ENCODE measurements around the gene KCNC1. TPM values are rescaled to one million over a fixed set of nuclear protein-coding genes. Genes with fewer than 3 reads are reported as not detected.

The KCNC1 gene
- polyA plus RNA-seq, 3 donors = 0.03 TPM; not detected in 2

DNA sequence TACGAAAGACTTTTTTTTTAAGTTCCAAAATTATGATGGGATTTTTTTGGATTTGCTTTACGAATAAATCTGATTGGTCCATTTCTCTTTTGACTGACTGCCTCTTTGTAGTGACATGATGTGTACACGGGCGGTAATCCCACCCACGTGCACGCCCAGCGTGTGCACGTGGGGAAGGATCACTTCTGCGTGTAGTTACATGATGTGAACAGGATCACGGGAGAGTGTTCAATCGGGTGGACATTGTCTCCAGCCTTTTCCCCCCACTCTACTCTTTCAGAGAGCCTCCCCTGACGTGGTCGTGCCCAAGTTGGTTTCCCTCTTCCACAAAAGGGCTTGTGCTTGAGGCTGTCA, 43.1 kb downstream of the KCNC1 start:
- H3K27ac ChIP-seq (ENCODE audit: low read depth, low read length) = no peak overlapping the region
- WGBS, 3 donors = 85 to 88% (median 87%) methylated on average over 13 of the region's 13 CpGs

GRCh38 chr11:17778352-17778751, 43.8 kb downstream of the KCNC1 start:
- 93% methylated on average over 5 of the region's 5 CpGs for WGBS, 3 donors
- H3K27ac ChIP-seq (ENCODE audit: low read depth, low read length) = no peak overlapping the region

DNA sequence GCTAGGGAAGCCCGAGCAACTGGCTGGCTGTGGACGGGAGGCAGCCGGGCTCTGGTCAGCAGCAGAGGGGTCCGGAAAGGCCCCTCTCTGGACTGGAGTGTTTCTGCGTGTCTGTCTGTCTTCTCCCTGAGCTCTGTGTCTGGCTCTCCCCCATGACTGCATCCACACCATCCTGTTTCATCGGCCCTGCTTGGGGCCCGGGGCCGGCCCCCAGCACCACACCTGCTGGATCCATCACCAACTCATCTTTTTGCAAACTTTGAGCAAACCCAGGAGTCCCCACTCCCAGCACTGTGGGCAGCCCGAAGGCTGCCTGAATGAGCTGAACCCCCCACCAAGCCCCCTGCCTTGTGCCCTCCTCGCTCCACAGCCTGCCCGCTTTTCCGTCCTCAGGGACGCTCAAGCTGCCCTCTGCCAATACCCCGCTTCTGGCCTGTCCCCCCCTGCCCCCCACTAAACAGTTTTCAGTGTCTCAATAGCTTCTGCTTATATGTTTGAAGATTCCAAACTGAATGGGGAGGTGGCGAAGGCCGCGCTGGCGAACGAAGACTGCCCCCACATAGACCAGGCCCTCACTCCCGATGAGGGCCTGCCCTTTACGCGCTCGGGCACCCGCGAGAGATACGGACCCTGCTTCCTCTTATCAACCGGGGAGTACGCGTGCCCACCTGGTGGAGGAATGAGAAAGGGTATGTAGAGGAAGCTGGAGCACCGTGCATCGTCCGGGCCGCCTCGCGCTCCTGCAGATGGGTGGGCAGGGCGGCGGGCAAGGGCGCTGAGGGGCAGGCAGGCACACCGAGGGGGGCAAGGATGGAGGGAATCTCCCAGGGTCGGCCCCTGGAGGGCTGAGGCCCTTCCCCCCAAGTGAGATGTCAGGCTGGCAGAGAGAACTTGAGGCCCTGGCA, 44.6 kb downstream of the KCNC1 start:
- no peak overlapping the region for H3K27ac ChIP-seq (ENCODE audit: low read depth, low read length)
- 95 to 97% (median 95%) methylated on average over 40 of the region's 40 CpGs for WGBS, 3 donors

- WGBS, 3 donors = 86 to 93% (median 92%) methylated on average over 14 of the region's 14 CpGs
Measured at GRCh38 chr11:17779861-17780594, 45.4 kb downstream of the KCNC1 start.

DNA sequence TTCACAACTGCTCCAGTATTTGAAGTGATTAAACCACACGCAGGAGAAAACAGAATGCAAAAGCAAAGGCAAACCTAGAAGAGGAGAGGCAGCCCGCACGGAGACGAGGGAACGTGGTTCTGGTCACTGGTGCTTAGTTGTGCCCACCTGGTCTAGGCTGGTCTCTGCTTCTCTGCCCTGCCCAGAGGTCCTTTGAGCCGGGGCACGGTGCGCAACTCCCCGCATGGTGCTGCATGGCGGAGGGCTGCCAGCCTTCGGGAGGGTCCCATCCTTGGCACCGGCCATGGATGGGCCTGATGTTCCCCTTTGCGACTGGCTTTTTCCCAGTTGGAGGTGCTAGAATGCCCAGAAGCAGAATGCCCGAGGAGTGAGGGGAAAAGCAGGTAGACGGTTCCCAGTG, 46.1 kb downstream of the KCNC1 start:
- 89 to 96% (median 95%) methylated on average over 15 of the region's 15 CpGs for WGBS, 3 donors
- no peak overlapping the region for H3K27ac ChIP-seq (ENCODE audit: low read depth, low read length)

More at GRCh38 chr11:17779861-17780594, 45.4 kb downstream of the KCNC1 start:
- H3K27ac ChIP-seq (ENCODE audit: low read depth, low read length) = no peak overlapping the region

DNA sequence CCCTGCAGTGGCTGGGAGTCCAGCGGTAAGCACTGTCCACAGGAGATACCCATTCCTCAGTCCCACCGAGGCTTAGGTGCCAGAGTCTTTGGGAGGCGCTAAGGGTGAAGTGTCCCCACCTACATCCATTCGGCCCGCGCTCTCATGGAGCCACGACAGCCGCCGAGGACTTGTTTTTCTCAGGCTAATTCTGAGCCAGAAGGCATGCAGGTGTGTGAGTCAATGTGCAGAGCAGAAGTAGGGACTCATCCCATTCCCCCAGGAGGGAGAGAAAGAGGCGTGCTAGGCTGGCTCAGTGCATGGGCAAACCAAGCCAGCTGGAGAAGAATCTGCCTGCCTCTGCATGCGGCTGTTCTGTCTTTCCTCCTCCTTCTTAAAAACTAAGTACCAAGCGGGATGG, 46.6 kb downstream of the KCNC1 start:
- 79 to 88% (median 85%) methylated on average over 12 of the region's 12 CpGs for WGBS, 3 donors
- no peak overlapping the region for H3K27ac ChIP-seq (ENCODE audit: low read depth, low read length)

DNA sequence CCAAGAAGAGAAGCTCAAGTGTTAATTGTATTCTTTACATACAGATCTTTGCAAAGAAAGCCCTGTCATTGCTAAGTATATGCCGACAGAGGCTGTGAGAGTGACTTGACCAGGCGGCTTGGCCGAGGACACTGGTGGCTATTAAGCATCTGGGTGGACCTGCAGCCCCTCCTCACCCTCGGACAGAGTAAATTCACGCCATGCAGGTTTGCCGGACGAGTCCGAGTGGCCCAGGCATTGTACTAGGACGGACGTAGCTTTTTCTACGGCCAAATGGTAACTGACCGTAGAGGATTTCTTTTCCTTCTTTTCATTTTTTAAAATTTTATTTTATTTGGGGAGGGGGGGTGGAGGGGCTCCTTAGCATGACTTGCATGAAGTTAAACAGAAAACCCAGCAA, 47.0 kb downstream of the KCNC1 start:
- H3K27ac ChIP-seq (ENCODE audit: low read depth, low read length) = no peak overlapping the region
- WGBS, 3 donors = 85 to 92% (median 87%) methylated on average over 12 of the region's 12 CpGs

- no peak overlapping the region for H3K27ac ChIP-seq (ENCODE audit: low read depth, low read length)
- 86 to 90% (median 87%) methylated on average over 12 of the region's 12 CpGs for whole genome bisulfite sequencing, 3 donors
Measured at GRCh38 chr11:17782145-17782544, 47.6 kb downstream of the KCNC1 start.

GRCh38 chr11:17782603-17783337, 48.2 kb downstream of the KCNC1 start:
- H3K27ac ChIP-seq (ENCODE audit: low read depth, low read length) = no peak overlapping the region
- 81 to 82% (median 81%) methylated on average over 4 of the region's 4 CpGs for WGBS, 3 donors

- 87 to 97% (median 95%) methylated on average over 4 of the region's 4 CpGs for WGBS, 3 donors
- no peak overlapping the region for H3K27ac ChIP-seq (ENCODE audit: low read depth, low read length)
Measured at GRCh38 chr11:17783878-17784277, 49.3 kb downstream of the KCNC1 start.

DNA sequence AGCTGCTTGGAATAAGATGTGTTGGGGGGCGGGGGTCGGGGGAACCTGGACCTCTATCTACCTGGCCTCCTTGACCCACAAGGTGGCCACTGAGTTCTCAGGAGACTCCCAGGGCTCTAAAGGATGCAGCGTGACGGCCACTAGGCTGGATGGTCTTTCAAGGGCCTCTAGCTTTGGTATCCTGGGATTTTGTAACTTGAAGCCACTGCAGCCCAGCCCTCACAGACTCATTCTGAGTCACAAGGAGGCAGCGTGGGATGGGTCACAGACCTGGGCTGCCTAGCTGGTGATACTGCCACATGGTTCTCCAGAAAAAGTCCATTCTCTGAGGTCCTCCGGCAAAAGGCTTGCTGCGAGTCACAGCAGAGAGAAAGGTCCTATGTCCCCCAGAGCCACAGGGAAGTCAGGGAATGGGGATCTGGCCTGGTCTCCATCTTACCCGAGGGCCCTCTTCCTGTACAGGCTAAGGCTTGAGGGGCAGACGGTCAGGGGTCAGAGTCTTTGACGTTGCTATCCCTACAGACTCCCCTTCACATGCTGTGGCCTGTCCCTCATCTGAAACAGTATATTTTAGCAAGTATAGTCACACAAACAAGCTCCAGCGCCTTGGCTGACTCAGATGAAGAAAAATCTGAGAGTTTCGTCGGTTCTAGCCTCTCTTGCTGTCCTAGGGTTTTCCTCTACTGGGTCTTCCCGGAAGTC, 52.4 kb downstream of the KCNC1 start:
- no peak overlapping the region for H3K27ac ChIP-seq (ENCODE audit: low read depth, low read length)
- 92 to 94% (median 92%) methylated on average over 14 of the region's 14 CpGs for WGBS, 3 donors

GRCh38 chr11:17788084-17788483, 53.5 kb downstream of the KCNC1 start:
- WGBS, 3 donors = 90 to 97% (median 94%) methylated on average over 5 of the region's 5 CpGs

DNA sequence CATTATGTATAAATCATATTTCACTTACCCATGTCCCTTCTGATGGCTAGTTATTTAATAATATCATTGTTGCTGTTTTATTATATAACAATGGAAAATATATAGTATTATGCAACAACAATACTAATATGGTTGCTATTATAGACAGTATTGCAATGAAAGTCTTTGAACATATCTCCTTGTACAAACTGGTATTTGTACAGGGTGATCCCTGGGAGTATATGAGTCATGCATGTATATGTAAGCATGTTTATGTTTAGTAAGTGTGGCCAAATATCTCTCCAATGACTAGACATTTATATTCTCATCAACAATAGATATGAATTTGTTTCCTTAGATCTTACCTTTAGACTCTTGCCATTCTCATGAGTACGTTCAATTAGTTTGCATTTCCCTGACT, 55.9 kb downstream of the KCNC1 start:
- 94 to 100% (median 97%) methylated on average over 1 of the region's 1 CpG for WGBS, 3 donors
- H3K27ac ChIP-seq (ENCODE audit: low read depth, low read length) = no peak overlapping the region

More at GRCh38 chr11:17788084-17788483, 53.5 kb downstream of the KCNC1 start:
- H3K27ac ChIP-seq (ENCODE audit: low read depth, low read length) = no peak overlapping the region

- H3K27ac ChIP-seq (ENCODE audit: low read depth, low read length) = no peak overlapping the region
Measured at GRCh38 chr11:17791144-17791543, 56.6 kb downstream of the KCNC1 start.

- 89 to 96% (median 95%) methylated on average over 9 of the region's 9 CpGs for WGBS, 3 donors
- H3K27ac ChIP-seq (ENCODE audit: low read depth, low read length) = no peak overlapping the region
Measured at GRCh38 chr11:17792161-17792560, 57.6 kb downstream of the KCNC1 start.

GRCh38 chr11:17793642-17794170, 59.1 kb downstream of the KCNC1 start:
- H3K27ac ChIP-seq (ENCODE audit: low read depth, low read length) = no peak overlapping the region
- 92 to 94% (median 92%) methylated on average over 7 of the region's 7 CpGs for WGBS, 3 donors

DNA sequence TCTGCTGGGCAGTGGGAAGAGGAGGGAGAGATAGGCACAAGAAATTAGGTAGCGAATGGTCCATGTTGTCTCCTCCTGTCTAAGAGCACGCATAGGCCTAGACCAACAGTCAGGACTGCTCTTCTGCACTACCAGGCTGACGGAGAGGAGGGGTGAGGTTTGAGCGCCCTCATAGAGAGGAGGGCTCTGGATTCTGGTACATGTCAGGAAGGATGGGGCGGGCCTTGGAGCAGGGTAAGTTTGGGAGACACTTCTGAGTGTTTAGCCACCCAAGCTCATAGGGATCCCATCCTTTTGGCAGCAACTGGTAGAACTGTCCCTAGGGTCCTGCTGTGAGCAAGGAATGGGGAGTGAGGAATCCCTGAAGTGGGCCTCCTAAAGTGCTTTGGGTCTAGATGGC, 60.4 kb downstream of the KCNC1 start:
- 96 to 99% (median 96%) methylated on average over 5 of the region's 5 CpGs for WGBS, 3 donors
- no peak overlapping the region for H3K27ac ChIP-seq (ENCODE audit: low read depth, low read length)

DNA sequence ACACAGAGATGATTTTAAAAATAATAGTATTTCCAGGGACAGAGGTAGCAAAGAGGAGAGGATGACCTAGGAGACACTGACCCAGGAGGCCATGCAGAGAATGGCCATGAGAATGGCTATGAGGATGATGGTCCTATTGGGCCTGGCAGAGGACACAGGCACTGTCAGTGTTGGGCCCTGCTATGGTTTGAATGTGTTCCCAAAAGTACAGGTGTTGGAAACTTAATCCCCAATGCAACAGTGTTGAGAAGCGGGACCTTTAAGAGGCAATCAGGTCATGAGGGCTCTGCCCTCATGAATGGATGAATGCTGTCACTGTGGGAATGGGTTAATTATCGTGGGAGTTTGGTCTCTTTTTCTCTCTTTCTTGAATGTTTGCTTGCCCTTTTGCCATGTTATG, 61.6 kb downstream of the KCNC1 start:
- H3K27ac ChIP-seq (ENCODE audit: low read depth, low read length) = no peak overlapping the region
- WGBS, 3 donors = 87 to 91% (median 87%) methylated on average over 2 of the region's 2 CpGs
